Mesendoderm (in vitro differentiated cells): Measurements from ENCODE around the gene BRD7.

Source experiments
- DNase-seq: peaks from one replicate; pipeline ENCODE4 v3.0.0; 2013
- H2AK5ac ChIP-seq: 2 replicates; pipeline ENCODE4 v1.6.1; 2013; ENCODE audit warnings: low read length, inconsistent platforms
- H2BK120ac ChIP-seq: 2 replicates; pipeline ENCODE4 v1.6.1; 2013; ENCODE audit warnings: low read depth, mild to moderate bottlenecking, low read length, moderate library complexity, mixed read lengths
- H2BK15ac ChIP-seq: replicated peaks from 2 replicates; pipeline ENCODE4 v1.6.1; 2013; ENCODE audit warnings: low read depth, mild to moderate bottlenecking, moderate library complexity
- H2BK5ac ChIP-seq: 2 replicates; pipeline ENCODE4 v1.6.1; 2013; ENCODE audit warnings: low read length, inconsistent platforms
- H3K18ac ChIP-seq: 2 replicates; pipeline ENCODE4 v1.6.1; 2013; ENCODE audit warnings: mild to moderate bottlenecking, low read length, mixed read lengths
- H3K23ac ChIP-seq: one replicate; pipeline ENCODE4 v1.6.1; 2013; ENCODE audit warnings: low read length
- H3K27ac ChIP-seq: 2 replicates; pipeline ENCODE4 v1.5.1; 2013; ENCODE audit warnings: low read depth, mild to moderate bottlenecking, inconsistent platforms, low read length, moderate library complexity
- H3K27me3 ChIP-seq: 2 replicates; pipeline ENCODE4 v1.6.1; 2013; ENCODE audit warnings: low read length, control low read depth, mild to moderate bottlenecking, inconsistent platforms; ENCODE audit not compliant: insufficient read depth, poor library complexity
- H3K36me3 ChIP-seq: 2 replicates; pipeline ENCODE4 v1.6.1; 2013; ENCODE audit warnings: low read length, inconsistent platforms; ENCODE audit not compliant: control insufficient read depth, insufficient read depth
- H3K4ac ChIP-seq: one replicate; pipeline ENCODE4 v1.6.1; 2013; ENCODE audit warnings: low read depth, mild to moderate bottlenecking, low read length, moderate library complexity
- H3K4me1 ChIP-seq: 2 replicates; pipeline ENCODE4 v1.6.1; 2013; ENCODE audit warnings: low read depth, low read length, inconsistent platforms; ENCODE audit not compliant: control insufficient read depth
- H3K4me2 ChIP-seq: 2 replicates; pipeline ENCODE4 v1.6.1; 2013; ENCODE audit warnings: low read length
- H3K4me3 ChIP-seq: 2 replicates; pipeline ENCODE4 v1.5.1; 2013; ENCODE audit warnings: mild to moderate bottlenecking, low read length
- H3K56ac ChIP-seq: one replicate; pipeline ENCODE4 v1.6.1; 2013; ENCODE audit warnings: low read length
- H3K79me1 ChIP-seq: 2 replicates; pipeline ENCODE4 v1.6.1; 2013; ENCODE audit warnings: low read length, inconsistent platforms
- H3K79me2 ChIP-seq: 2 replicates; pipeline ENCODE4 v1.6.1; 2013; ENCODE audit warnings: mild to moderate bottlenecking, low read length; ENCODE audit not compliant: control insufficient read depth, insufficient read depth
- H3K9ac ChIP-seq: 2 replicates; pipeline ENCODE4 v1.6.1; 2013; ENCODE audit warnings: low read length, inconsistent platforms
- H4K5ac ChIP-seq: one replicate; pipeline ENCODE4 v1.6.1; 2013; ENCODE audit warnings: low read length
- H4K8ac ChIP-seq: one replicate; pipeline ENCODE4 v1.6.1; 2013; ENCODE audit warnings: low read depth, mild to moderate bottlenecking, control low read depth, low read length, moderate library complexity
- WGBS: extraction: QIAGEN DNeasy Blood & Tissue Kit; methylation state at CpG from one replicate; pipeline ENCODE4 v1.1.7; 2013; ENCODE audit warnings: low lambda C conversion rate, missing lambda C conversion rate; ENCODE audit not compliant: insufficient coverage; ENCODE audit errors: extremely low coverage; 5-methylcytosine and 5-hydroxymethylcytosine counted together

Gene BRD7

GRCh38 chr16:50295541-50296132 lies 73.2 kb downstream of the BRD7 start:
- no peak overlapping the region for H3K9ac ChIP-seq
- no CpG with 5 or more reads among the region's 7 CpGs for WGBS
- H3K79me1 ChIP-seq = no peaks in the 10 kb centered on the region
- H3K4ac ChIP-seq = no peak overlapping the region
- no peak overlapping the region for H3K56ac ChIP-seq
- no peak overlapping the region for H2AK5ac ChIP-seq
- no peak overlapping the region for H4K8ac ChIP-seq
- no peak overlapping the region for H3K4me3 ChIP-seq
- no peak overlapping the region for H2BK120ac ChIP-seq
- H3K36me3 ChIP-seq = no peaks in the 10 kb centered on the region
- H4K5ac ChIP-seq = no peak overlapping the region
- H3K18ac ChIP-seq = no peak overlapping the region
- no peak overlapping the region for H2BK5ac ChIP-seq
- no peak overlapping the region for H3K4me2 ChIP-seq
- H3K27me3 ChIP-seq = no peaks in the 10 kb centered on the region
- DNase-seq = no peak
- no peak overlapping the region for H3K23ac ChIP-seq
- H3K79me2 ChIP-seq = no peaks in the 10 kb centered on the region
- H3K27ac ChIP-seq = no peak overlapping the region
- H2BK15ac ChIP-seq = no peak overlapping the region
- H3K4me1 ChIP-seq = no peaks in the 10 kb centered on the region

DNA sequence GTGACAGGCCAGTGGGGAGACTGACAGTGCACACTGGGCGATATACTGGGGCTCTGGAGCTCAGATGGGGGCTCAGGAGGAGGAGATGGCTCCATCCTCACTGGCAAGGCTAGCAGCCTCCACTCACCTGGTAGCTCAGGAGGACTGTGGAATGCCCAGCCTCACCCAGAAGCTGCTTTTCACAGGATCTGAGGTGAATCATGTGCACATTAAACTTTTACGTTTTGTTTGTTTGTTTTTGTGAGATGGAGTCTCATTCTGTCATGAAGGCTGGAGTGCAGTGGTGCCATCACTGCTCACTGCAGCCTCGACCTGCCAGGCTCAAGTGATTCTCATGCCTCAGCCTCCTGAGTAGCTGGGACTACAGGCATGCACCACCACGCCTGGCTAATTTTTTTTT lies 73.8 kb downstream of the BRD7 start:
- H3K36me3 ChIP-seq = no peaks in the 10 kb centered on the region
- no peak overlapping the region for H3K56ac ChIP-seq
- no peaks in the 10 kb centered on the region for H3K27me3 ChIP-seq
- H3K9ac ChIP-seq = no peak overlapping the region
- H3K79me1 ChIP-seq = no peaks in the 10 kb centered on the region
- no peak overlapping the region for H3K18ac ChIP-seq
- H3K79me2 ChIP-seq = no peaks in the 10 kb centered on the region
- no peak overlapping the region for H3K4me2 ChIP-seq
- DNase-seq = no peak
- no peak overlapping the region for H3K23ac ChIP-seq
- no peak overlapping the region for H4K8ac ChIP-seq
- no CpG with 5 or more reads among the region's 4 CpGs for WGBS
- H3K4me3 ChIP-seq = no peak overlapping the region
- H3K4me1 ChIP-seq = no peaks in the 10 kb centered on the region
- no peak overlapping the region for H2BK120ac ChIP-seq
- H3K4ac ChIP-seq = no peak overlapping the region
- H2BK15ac ChIP-seq = no peak overlapping the region
- no peak overlapping the region for H2BK5ac ChIP-seq
- H2AK5ac ChIP-seq = no peak overlapping the region
- H3K27ac ChIP-seq = no peak overlapping the region
- no peak overlapping the region for H4K5ac ChIP-seq

DNA sequence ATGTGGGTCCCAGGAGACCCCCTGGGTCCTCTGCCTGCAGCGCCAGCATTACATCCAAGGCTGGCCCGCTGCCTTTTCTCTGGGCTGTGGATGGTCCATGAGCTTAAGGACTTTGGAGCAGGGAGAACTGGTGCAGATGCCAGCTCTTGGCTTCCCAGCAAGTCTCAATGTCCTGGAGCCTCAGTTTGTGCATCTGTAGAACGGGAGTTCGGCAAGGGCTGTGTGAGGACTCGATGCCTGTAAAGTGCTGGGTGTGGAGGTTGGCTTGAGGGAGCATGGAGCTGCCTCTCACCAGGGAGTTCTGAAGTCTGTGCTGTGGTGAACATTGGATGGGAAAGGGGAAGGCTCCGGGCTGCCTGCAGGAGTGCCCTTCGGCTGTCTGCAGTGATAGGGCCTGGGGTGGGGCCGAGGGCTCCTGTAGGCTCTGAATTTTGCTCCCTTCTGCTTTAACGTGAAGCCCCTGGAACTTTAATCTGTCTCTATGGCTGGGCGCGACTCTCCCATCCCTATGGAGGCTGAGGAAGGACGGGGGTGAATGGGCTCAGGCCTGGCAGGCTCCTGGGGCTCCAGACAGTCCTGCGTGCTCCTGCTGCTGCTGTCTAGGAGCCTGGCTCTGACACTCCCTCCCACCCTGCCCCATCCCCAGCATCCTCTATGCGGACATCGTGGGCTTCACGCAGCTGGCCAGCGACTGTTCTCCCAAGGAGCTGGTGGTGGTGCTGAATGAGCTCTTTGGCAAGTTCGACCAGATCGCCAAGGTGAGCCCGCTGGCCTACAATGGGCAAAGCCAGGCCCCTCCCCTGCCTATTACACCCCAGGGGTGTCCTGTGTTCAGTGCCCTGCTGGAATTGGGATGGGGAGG lies 74.6 kb downstream of the BRD7 start:
- no peak overlapping the region for H2BK5ac ChIP-seq
- no peaks in the 10 kb centered on the region for H3K27me3 ChIP-seq
- H3K79me1 ChIP-seq = no peaks in the 10 kb centered on the region
- no peak overlapping the region for H3K4me3 ChIP-seq
- H3K18ac ChIP-seq = no peak overlapping the region
- H3K4me2 ChIP-seq = no peak overlapping the region
- no peak overlapping the region for H3K4ac ChIP-seq
- H4K5ac ChIP-seq = no peak overlapping the region
- no peak overlapping the region for H3K56ac ChIP-seq
- no peak overlapping the region for H3K23ac ChIP-seq
- no peaks in the 10 kb centered on the region for H3K36me3 ChIP-seq
- no peak overlapping the region for H3K9ac ChIP-seq
- no peaks in the 10 kb centered on the region for H3K4me1 ChIP-seq
- no peak for DNase-seq
- H2BK15ac ChIP-seq = no peak overlapping the region
- no peak overlapping the region for H2BK120ac ChIP-seq
- WGBS = no CpG with 5 or more reads among the region's 20 CpGs
- no peak overlapping the region for H2AK5ac ChIP-seq
- H3K27ac ChIP-seq = no peak overlapping the region
- no peak overlapping the region for H4K8ac ChIP-seq
- H3K79me2 ChIP-seq = no peaks in the 10 kb centered on the region

- Histone ChIP-seq H3K4me1 (no peaks in the 10 kb centered on the region), H3K79me1 (no peaks in the 10 kb centered on the region), H4K5ac (no peak overlapping the region), H2BK5ac (no peak overlapping the region), H3K18ac (no peak overlapping the region), H3K4ac (no peak overlapping the region), H3K4me2 (no peak overlapping the region), H4K8ac (no peak overlapping the region), H3K27ac (no peak overlapping the region), H3K79me2 (no peaks in the 10 kb centered on the region), H3K23ac (no peak overlapping the region), H3K9ac (no peak overlapping the region), H2AK5ac (no peak overlapping the region), H2BK15ac (no peak overlapping the region), H3K56ac (no peak overlapping the region), H3K36me3 (no peaks in the 10 kb centered on the region), H3K27me3 (no peaks in the 10 kb centered on the region), H2BK120ac (no peak overlapping the region), H3K4me3 (no peak overlapping the region)
- no peak for DNase-seq
- no CpG with 5 or more reads among the region's 20 CpGs for WGBS
Measured at GRCh38 chr16:50293041-50293783, 75.6 kb downstream of the BRD7 start.

DNA sequence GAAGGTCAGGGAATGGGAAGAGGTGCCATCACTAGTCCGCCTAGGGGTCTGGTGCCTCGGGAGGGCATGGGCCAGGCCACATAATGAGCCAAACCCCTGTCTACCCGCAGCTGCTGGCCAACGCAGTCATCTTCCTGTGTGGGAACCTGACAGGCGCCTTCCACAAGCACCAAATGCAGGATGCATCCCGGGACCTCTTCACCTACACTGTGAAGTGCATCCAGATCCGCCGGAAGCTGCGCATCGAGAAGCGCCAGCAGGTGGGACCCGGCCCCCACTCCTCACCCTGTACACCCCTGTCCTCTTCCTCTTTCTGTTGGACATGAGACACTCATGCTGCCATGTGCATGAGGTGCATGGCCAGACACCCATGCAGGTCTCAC lies 76.2 kb downstream of the BRD7 start:
- Histone ChIP-seq H3K36me3 (no peaks in the 10 kb centered on the region), H3K79me2 (no peaks in the 10 kb centered on the region), H3K18ac (no peak overlapping the region), H2BK5ac (no peak overlapping the region), H3K56ac (no peak overlapping the region), H3K23ac (no peak overlapping the region), H2BK120ac (no peak overlapping the region), H3K4me3 (no peak overlapping the region), H3K4me2 (no peak overlapping the region), H4K5ac (no peak overlapping the region), H2BK15ac (no peak overlapping the region), H4K8ac (no peak overlapping the region), H3K4ac (no peak overlapping the region), H3K9ac (no peak overlapping the region), H2AK5ac (no peak overlapping the region), H3K27me3 (no peaks in the 10 kb centered on the region), H3K79me1 (no peaks in the 10 kb centered on the region), H3K27ac (no peak overlapping the region), H3K4me1 (no peaks in the 10 kb centered on the region)
- WGBS = no CpG with 5 or more reads among the region's 12 CpGs
- no peak for DNase-seq
